OCI-LY3 (cell line): ENCODE results near the gene ESRRG.
A peak's percentile ranks its signal among the peaks of the same experiment; 100 is the strongest.
"Not testable (repeated sequence)": the region's sequence is repeated elsewhere in the genome, so short reads cannot be mapped to it uniquely, and the experiment has no call there.

Source experiments
- H2AFZ ChIP-seq: fragments of 200-600, 300-600 bp; shearing (Covaris generic); 2 replicates; pipeline ENCODE4 v1.6.0; 2014; ENCODE audit warnings: antibody characterized with exemption, low read depth, low read length
- H3K27ac ChIP-seq: fragments of 200-600, 300-600 bp; sonication (generic); 2 replicates; pipeline ENCODE4 v1.5.1; 2014; ENCODE audit warnings: mild to moderate bottlenecking, low read length, moderate library complexity, mixed read lengths
- H3K27me3 ChIP-seq: fragments of 200-600, 300-600 bp; sonication (generic); 2 replicates; pipeline ENCODE4 v1.6.1; 2014; ENCODE audit warnings: low read depth, low read length, mixed read lengths
- H3K36me3 ChIP-seq: fragments of 200-600, 300-600 bp; sonication (generic); replicated peaks from 2 replicates; pipeline ENCODE3; 2014; ENCODE audit warnings: low read depth, low read length, mixed read lengths
- H3K4me1 ChIP-seq: fragments of 300-600, 200-600 bp; sonication (generic); 2 replicates; pipeline ENCODE4 v1.6.1; 2014; ENCODE audit warnings: low read length, mixed read lengths
- H3K4me2 ChIP-seq: fragments of 200-600, 300-600 bp; sonication (generic); 2 replicates; pipeline ENCODE4 v1.6.1; 2014; ENCODE audit warnings: low read length, mixed read lengths
- H3K4me3 ChIP-seq: fragments of 300-600, 200-600 bp; sonication (generic); 2 replicates; pipeline ENCODE4 v1.5.1; 2014; ENCODE audit warnings: antibody characterized with exemption, mild to moderate bottlenecking, low read length, moderate library complexity
- H3K79me2 ChIP-seq: fragments of 300-600, 200-600 bp; shearing (Covaris generic); 2 replicates; pipeline ENCODE4 v1.6.1; 2014; ENCODE audit warnings: mild to moderate bottlenecking, low read length, mixed read lengths
- H3K9ac ChIP-seq: fragments of 300-600, 200-600 bp; shearing (Covaris generic); 2 replicates; pipeline ENCODE4 v1.6.0; 2014; ENCODE audit warnings: mild to moderate bottlenecking, low read length, moderate library complexity
- H3K9me3 ChIP-seq: fragments of 200-600, 300-600 bp; shearing (Covaris generic); 2 replicates; pipeline ENCODE4 v1.6.1; 2014; ENCODE audit warnings: low read length, mixed read lengths; ENCODE audit not compliant: insufficient read depth
- H4K20me1 ChIP-seq: fragments of 200-600, 300-600 bp; sonication (generic); 2 replicates; pipeline ENCODE4 v1.6.1; 2016; ENCODE audit warnings: low read length, mixed read lengths; ENCODE audit not compliant: insufficient read depth
- EZH2phosphoT487 ChIP-seq: fragments of 200-600 bp; shearing (Covaris generic); IDR thresholded peaks from 2 replicates; pipeline ENCODE4 v1.6.1; 2018; ENCODE audit warnings: antibody characterized with exemption, mixed run types, low read depth
- TF ChIP-seq, protein P1 (sequence below): fragments of 200-600, 300-600 bp; sonication (generic); IDR thresholded peaks from 2 replicates; pipeline ENCODE4 v1.5.1; 2014; ENCODE audit warnings: antibody characterized with exemption, low read length, low read depth

Gene ESRRG

GRCh38 chr1:216533776-216534175, 189.5 kb downstream of the ESRRG start:
- Histone ChIP-seq H3K4me1 (peaks cover 4% of the 10 kb centered on the region), H3K4me3 (no peak overlapping the region), H3K9ac (no peak overlapping the region), H4K20me1 (no peaks in the 10 kb centered on the region), H3K27me3 (no peaks in the 10 kb centered on the region), H3K9me3 (no peaks in the 10 kb centered on the region), H3K36me3 (no peaks in the 10 kb centered on the region), H2AFZ (no peak overlapping the region), H3K27ac (no peak overlapping the region), H3K4me2 (no peak overlapping the region), H3K79me2 (no peaks in the 10 kb centered on the region)
- no peak for TF ChIP-seq EZH2phosphoT487
- TF ChIP-seq, protein P1, sequence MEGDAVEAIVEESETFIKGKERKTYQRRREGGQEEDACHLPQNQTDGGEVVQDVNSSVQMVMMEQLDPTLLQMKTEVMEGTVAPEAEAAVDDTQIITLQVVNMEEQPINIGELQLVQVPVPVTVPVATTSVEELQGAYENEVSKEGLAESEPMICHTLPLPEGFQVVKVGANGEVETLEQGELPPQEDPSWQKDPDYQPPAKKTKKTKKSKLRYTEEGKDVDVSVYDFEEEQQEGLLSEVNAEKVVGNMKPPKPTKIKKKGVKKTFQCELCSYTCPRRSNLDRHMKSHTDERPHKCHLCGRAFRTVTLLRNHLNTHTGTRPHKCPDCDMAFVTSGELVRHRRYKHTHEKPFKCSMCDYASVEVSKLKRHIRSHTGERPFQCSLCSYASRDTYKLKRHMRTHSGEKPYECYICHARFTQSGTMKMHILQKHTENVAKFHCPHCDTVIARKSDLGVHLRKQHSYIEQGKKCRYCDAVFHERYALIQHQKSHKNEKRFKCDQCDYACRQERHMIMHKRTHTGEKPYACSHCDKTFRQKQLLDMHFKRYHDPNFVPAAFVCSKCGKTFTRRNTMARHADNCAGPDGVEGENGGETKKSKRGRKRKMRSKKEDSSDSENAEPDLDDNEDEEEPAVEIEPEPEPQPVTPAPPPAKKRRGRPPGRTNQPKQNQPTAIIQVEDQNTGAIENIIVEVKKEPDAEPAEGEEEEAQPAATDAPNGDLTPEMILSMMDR = no peak

GRCh38 chr1:216532251-216532798, 190.9 kb downstream of the ESRRG start:
- Histone ChIP-seq H3K27ac (no peak overlapping the region), H3K4me3 (no peak overlapping the region), H3K9me3 (no peaks in the 10 kb centered on the region), H3K4me2 (no peak overlapping the region; the same call in 1 of the 2 replicates), H2AFZ (no peak overlapping the region), H3K27me3 (no peaks in the 10 kb centered on the region), H3K4me1 (peaks cover 4% of the 10 kb centered on the region), H3K79me2 (no peaks in the 10 kb centered on the region), H3K36me3 (no peaks in the 10 kb centered on the region), H4K20me1 (no peaks in the 10 kb centered on the region), H3K9ac (no peak overlapping the region)
- TF ChIP-seq, protein P1 = no peak
- no peak for TF ChIP-seq EZH2phosphoT487

- H3K9ac ChIP-seq = no peak overlapping the region
- H2AFZ ChIP-seq = peak overlapping the region; percentile 64
- no peak overlapping the region for H3K27ac ChIP-seq
These were observed 191.7 kb downstream of the ESRRG start for GRCh38 chr1:216531263-216532239.

DNA sequence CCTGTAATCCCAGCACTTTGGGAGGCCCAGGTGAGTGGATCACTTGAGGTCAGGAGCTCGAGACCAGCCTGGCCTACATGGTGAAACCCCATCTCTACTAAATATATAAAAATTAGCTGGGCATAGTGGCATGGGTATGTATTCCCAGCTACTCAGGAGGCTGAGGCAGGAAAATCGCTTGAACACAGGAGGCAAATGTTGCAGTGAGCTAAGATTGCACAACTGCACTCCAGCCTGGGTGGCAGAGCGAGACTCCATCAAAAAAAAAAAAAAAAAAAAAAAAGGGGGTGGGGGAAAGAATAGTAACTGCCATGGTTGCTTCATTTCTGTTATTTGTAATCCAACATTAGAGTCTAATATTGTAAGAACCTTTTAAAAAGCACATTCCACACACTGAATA, 193.4 kb downstream of the ESRRG start:
- not testable (repeated sequence) for H3K27ac ChIP-seq, H2AFZ ChIP-seq, H3K27me3 ChIP-seq, H3K4me2 ChIP-seq, H3K9ac ChIP-seq, H3K36me3 ChIP-seq, H3K79me2 ChIP-seq, H3K4me1 ChIP-seq, H3K9me3 ChIP-seq, H4K20me1 ChIP-seq, H3K4me3 ChIP-seq

More at GRCh38 chr1:216531263-216532239, 191.7 kb downstream of the ESRRG start:
- Histone ChIP-seq H4K20me1 (no peaks in the 10 kb centered on the region), H3K9me3 (no peaks in the 10 kb centered on the region), H3K36me3 (no peaks in the 10 kb centered on the region), H3K4me3 (peak overlapping the region; percentile 63), H3K4me1 (peaks cover 4% of the 10 kb centered on the region), H3K27me3 (no peaks in the 10 kb centered on the region), H3K79me2 (no peaks in the 10 kb centered on the region), H3K4me2 (peak overlapping the region; percentile 53)
- TF ChIP-seq, protein P1 = no peak
- no peak for TF ChIP-seq EZH2phosphoT487
